Measurements from ENCODE around the gene ACP2.

The ACP2 gene

GRCh38 chr11:47274495-47275235 is 26.1 kb upstream of the ACP2 start:
- no peak overlapping the region for H3K4me3 ChIP-seq (ENCODE audit: low read length)
- TF ChIP-seq CTCF (conservative IDR thresholded peaks at IDR 0.05; ENCODE audit: low read depth, low read length): no peak
- no peak for DNase-seq (ENCODE audit: low read depth)

- TF ChIP-seq CTCF (conservative IDR thresholded peaks at IDR 0.05; ENCODE audit: low read depth, low read length): no peak
- DNase-seq (ENCODE audit: low read depth): no peak
- no peak overlapping the region for H3K4me3 ChIP-seq (ENCODE audit: low read length)
These were observed 24.1 kb upstream of the ACP2 start for GRCh38 chr11:47272706-47273105.

- no peak overlapping the region for H3K4me3 ChIP-seq (ENCODE audit: low read length)
- no peak for DNase-seq (ENCODE audit: low read depth)
- TF ChIP-seq CTCF (conservative IDR thresholded peaks at IDR 0.05; ENCODE audit: low read depth, low read length): no peak
These were observed 23.5 kb upstream of the ACP2 start for GRCh38 chr11:47271961-47272661.

GRCh38 chr11:47271328-47271727 is 22.7 kb upstream of the ACP2 start:
- H3K4me3 ChIP-seq (ENCODE audit: low read length): no peak overlapping the region
- TF ChIP-seq CTCF (conservative IDR thresholded peaks at IDR 0.05; ENCODE audit: low read depth, low read length): no peak
- DNase-seq (ENCODE audit: low read depth): no peak

GRCh38 chr11:47270331-47271271 is 22.0 kb upstream of the ACP2 start:
- DNase-seq (ENCODE audit: low read depth): no peak
- no peak for TF ChIP-seq CTCF (conservative IDR thresholded peaks at IDR 0.05; ENCODE audit: low read depth, low read length)
- H3K4me3 ChIP-seq (ENCODE audit: low read length): peak overlapping the region; percentile 76

- no peak for DNase-seq (ENCODE audit: low read depth)
- no peak for TF ChIP-seq CTCF (conservative IDR thresholded peaks at IDR 0.05; ENCODE audit: low read depth, low read length)
- peak within 1 kb of the TSS; percentile 76 for H3K4me3 ChIP-seq (ENCODE audit: low read length)
These were observed 21.3 kb upstream of the ACP2 start, which contains the start of gene MADD for GRCh38 chr11:47269829-47270305. MADD (plus strand) TSS chr11:47270133.

Data from retinal pigment epithelial cell (primary cell).